PC-9 (cell line): ENCODE results near the gene CCDC107. TPM values are rescaled to one million over a fixed set of nuclear protein-coding genes. Genes with fewer than 3 reads are reported as not detected.
"Not testable (repeated sequence)": the region's sequence is repeated elsewhere in the genome, so short reads cannot be mapped to it uniquely, and the experiment has no call there.

ENCODE experiments used
- BruUV-seq: library from RNA; stranded (reverse); fragments of 400-500 nt; replicated peaks from 2 replicates; lab custom pipeline; 2021; lab: Mats Ljungman, UMichigan
- CTCF ChIA-PET: fragments of 300-600 bp; sonication (Branson Sonifier 250); formaldehyde crosslinking; loops from one replicate; lab custom pipeline; 2022; ENCODE audit warnings: antibody characterized with exemption; lab: Charles Lee
- POLR2A ChIA-PET: fragments of 300-600 bp; sonication (Branson Sonifier 250); formaldehyde crosslinking; loops from one replicate; lab custom pipeline; 2022; ENCODE audit warnings: antibody characterized with exemption; ENCODE audit not compliant: unreplicated experiment; lab: Charles Lee
- DNase-seq, 2 experiments: peaks; one replicate each; pipeline versions ENCODE4 v3.0.0 to v3.0.0-alpha.2; 2015 to 2022; ENCODE audit warnings: mixed read lengths in 1 of 2
- H2AFZ ChIP-seq: fragments of 200-600 bp; sonication (generic); 2 replicates; pipeline ENCODE4 v1.8.1; 2017; ENCODE audit warnings: antibody characterized with exemption
- H3F3A ChIP-seq: fragments of 200-600 bp; sonication (generic); 2 replicates; pipeline ENCODE4 v1.8.1; 2017; ENCODE audit warnings: antibody characterized with exemption, mild to moderate bottlenecking, low read depth; ENCODE audit not compliant: insufficient read depth
- H3K27ac ChIP-seq: fragments of 200-600 bp; sonication (generic); 2 replicates; pipeline ENCODE4 v1.6.1; 2016; ENCODE audit warnings: mixed run types
- H3K27me3 ChIP-seq: fragments of 200-600 bp; sonication (generic); 2 replicates; pipeline ENCODE4 v1.6.1; 2016; ENCODE audit warnings: low read depth, mixed run types; ENCODE audit not compliant: insufficient read depth
- H3K36me3 ChIP-seq: fragments of 200-600 bp; sonication (generic); 2 replicates; pipeline ENCODE4 v1.6.1; 2016; ENCODE audit warnings: low read depth, mixed run types
- H3K4me1 ChIP-seq: fragments of 200-600 bp; sonication (generic); replicated peaks from 2 replicates; pipeline ENCODE4 v1.6.1; 2016; ENCODE audit warnings: mixed run types; ENCODE audit not compliant: insufficient read depth
- H3K4me2 ChIP-seq: fragments of 200-600 bp; sonication (generic); 2 replicates; pipeline ENCODE4 v1.6.1; 2017; ENCODE audit warnings: mixed run types
- H3K4me3 ChIP-seq: fragments of 200-600 bp; sonication (generic); 2 replicates; pipeline ENCODE4 v1.6.1; 2016; ENCODE audit warnings: mixed run types
- H3K79me2 ChIP-seq: fragments of 200-600 bp; sonication (generic); 2 replicates; pipeline ENCODE4 v1.6.1; 2017; ENCODE audit warnings: low read depth, mixed run types
- H3K9me2 ChIP-seq: fragments of 200-600 bp; sonication (generic); 2 replicates; pipeline ENCODE4 v1.8.1; 2017; ENCODE audit warnings: mild to moderate bottlenecking; ENCODE audit not compliant: insufficient read depth
- H3K9me3 ChIP-seq: fragments of 200-600 bp; sonication (generic); 2 replicates; pipeline ENCODE4 v1.8.1; 2016; ENCODE audit warnings: low read depth; ENCODE audit not compliant: insufficient read depth
- H4K20me1 ChIP-seq: fragments of 200-600 bp; sonication (generic); 2 replicates; pipeline ENCODE4 v1.8.1; 2017; ENCODE audit not compliant: insufficient read depth
- EZH2 ChIP-seq: fragments of 200-600 bp; sonication (generic); IDR thresholded peaks from 2 replicates; pipeline ENCODE4 v1.8.0; 2017; ENCODE audit warnings: antibody characterized with exemption, low read depth
- intact Hi-C: fragments of 100-400 bp; cut with micrococcal nuclease; formaldehyde crosslinking; loops from one replicate; pipeline ENCODE4 v1.10.0; 2022; ENCODE audit not compliant: unreplicated experiment
- total RNA-seq: library from RNA; stranded (reverse); gene quantifications from 2 replicates; pipeline ENCODE4 v1.2.3, GENCODE V29; 2021
- TF ChIP-seq, protein P1 (sequence below): fragments of 200-600 bp; sonication (generic); conservative IDR thresholded peaks from 2 replicates; pipeline ENCODE4 v1.6.1; 2017; ENCODE audit warnings: mixed run types, antibody characterized with exemption, mild to moderate bottlenecking, moderate library complexity

Gene CCDC107
- total RNA-seq, 1 experiment from 2014 or later, result 6.9 TPM

DNA sequence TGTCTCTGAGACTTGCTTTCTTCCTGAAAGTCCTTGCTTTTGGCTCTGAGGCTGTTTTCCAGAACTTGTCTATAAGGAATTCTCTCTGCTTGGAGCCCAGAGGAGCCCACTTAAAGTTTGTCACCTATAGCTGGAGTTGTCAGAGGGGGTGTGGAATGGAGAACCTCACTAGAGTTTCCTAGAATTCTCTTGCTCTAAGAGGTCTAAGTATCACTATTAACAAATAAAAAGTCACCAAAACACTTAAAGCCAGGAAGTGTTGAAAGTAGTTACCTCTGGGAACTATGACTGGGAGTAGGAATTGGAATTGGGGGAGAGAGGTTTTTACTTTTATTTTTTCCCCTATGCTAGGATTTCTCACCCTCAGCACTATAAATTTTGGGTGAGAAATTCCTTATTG lies 22.4 kb upstream of the CCDC107 start:
- Histone ChIP-seq H4K20me1 (no peaks in the 10 kb centered on the region), H3K4me2 (no peak overlapping the region), H3K4me1 (no peaks in the 10 kb centered on the region), H3K79me2 (no peaks in the 10 kb centered on the region), H3F3A (no peaks in the 10 kb centered on the region), H2AFZ (no peak overlapping the region), H3K27ac (no peak overlapping the region), H3K4me3 (no peak overlapping the region), H3K9me2 (no peaks in the 10 kb centered on the region), H3K36me3 (no peaks in the 10 kb centered on the region), H3K27me3 (no peaks in the 10 kb centered on the region), H3K9me3 (no peaks in the 10 kb centered on the region)
- ChIA-PET POLR2A (no interaction called here), CTCF (no interaction called here)
- BruUV-seq, result no TSS peak
- DNase-seq, result no peak
- intact Hi-C loops, result no loop called here
- TF ChIP-seq EZH2, result no peak
- TF ChIP-seq, protein P1, sequence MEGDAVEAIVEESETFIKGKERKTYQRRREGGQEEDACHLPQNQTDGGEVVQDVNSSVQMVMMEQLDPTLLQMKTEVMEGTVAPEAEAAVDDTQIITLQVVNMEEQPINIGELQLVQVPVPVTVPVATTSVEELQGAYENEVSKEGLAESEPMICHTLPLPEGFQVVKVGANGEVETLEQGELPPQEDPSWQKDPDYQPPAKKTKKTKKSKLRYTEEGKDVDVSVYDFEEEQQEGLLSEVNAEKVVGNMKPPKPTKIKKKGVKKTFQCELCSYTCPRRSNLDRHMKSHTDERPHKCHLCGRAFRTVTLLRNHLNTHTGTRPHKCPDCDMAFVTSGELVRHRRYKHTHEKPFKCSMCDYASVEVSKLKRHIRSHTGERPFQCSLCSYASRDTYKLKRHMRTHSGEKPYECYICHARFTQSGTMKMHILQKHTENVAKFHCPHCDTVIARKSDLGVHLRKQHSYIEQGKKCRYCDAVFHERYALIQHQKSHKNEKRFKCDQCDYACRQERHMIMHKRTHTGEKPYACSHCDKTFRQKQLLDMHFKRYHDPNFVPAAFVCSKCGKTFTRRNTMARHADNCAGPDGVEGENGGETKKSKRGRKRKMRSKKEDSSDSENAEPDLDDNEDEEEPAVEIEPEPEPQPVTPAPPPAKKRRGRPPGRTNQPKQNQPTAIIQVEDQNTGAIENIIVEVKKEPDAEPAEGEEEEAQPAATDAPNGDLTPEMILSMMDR, result no peak

GRCh38 chr9:35636135-35636876 lies 21.8 kb upstream of the CCDC107 start:
- Histone ChIP-seq H3K27me3 (no peaks in the 10 kb centered on the region), H2AFZ (no peak overlapping the region), H3K4me3 (no peak overlapping the region), H3F3A (no peaks in the 10 kb centered on the region), H3K9me2 (no peaks in the 10 kb centered on the region), H3K27ac (no peak overlapping the region), H4K20me1 (no peaks in the 10 kb centered on the region), H3K4me1 (no peaks in the 10 kb centered on the region), H3K36me3 (no peaks in the 10 kb centered on the region), H3K4me2 (no peak overlapping the region), H3K9me3 (no peaks in the 10 kb centered on the region), H3K79me2 (no peaks in the 10 kb centered on the region)
- POLR2A ChIA-PET, result no interaction called here
- DNase-seq, result no peak
- no peak for TF ChIP-seq EZH2
- TF ChIP-seq, protein P1, result no peak
- intact Hi-C loops, result no loop called here
- BruUV-seq, result no TSS peak
- CTCF ChIA-PET, result no interaction called here

DNA sequence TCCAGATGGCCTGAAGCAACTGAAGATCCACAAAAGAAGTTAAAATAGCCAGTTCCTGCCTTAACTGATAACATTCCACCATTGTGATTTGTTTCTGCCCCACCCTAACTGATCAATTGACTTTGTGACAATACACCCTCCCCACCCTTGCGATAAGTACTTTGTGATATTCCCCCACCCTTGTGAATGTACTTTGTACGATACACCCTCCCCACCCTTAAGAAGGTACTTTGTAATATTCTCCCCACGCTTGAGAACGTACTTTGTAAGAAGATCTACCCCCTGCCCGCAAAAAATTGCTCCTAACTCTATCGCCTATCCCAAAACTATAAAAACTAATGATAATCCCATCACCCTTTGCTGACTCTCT lies 21.2 kb upstream of the CCDC107 start:
- BruUV-seq, H3K9me2 ChIP-seq, H3K79me2 ChIP-seq, H3F3A ChIP-seq, DNase-seq, CTCF ChIA-PET, H3K4me3 ChIP-seq, intact Hi-C loops, POLR2A ChIA-PET, H3K27me3 ChIP-seq, H2AFZ ChIP-seq, H4K20me1 ChIP-seq, H3K36me3 ChIP-seq, H3K4me2 ChIP-seq, H3K9me3 ChIP-seq, H3K27ac ChIP-seq, H3K4me1 ChIP-seq: not testable (repeated sequence)

DNA sequence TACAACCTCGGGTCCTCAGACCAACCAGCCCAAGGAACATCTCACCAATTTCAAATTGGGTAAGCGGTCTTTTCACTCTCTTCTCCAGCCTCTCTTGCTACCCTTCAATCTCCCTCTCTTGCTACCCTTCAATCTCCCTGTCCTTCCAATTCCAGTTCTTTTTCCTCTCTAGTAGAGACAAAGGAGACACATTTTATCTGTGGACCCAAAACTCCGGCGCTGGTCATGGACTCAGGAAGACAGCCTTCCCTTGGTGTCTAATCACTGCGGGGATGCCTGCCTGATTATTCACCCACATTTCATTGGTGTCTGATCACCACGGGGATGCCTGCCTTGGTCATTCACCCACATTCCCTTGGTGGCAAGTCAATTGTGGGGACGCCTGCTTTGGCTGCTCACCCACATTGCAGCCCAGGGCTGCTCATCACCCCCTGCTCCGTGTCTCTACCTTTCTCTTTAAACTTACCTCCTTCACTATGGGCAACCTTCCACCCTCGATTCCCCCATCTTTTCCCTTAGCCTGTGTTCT lies 20.6 kb upstream of the CCDC107 start:
- H4K20me1 ChIP-seq, H3F3A ChIP-seq, H3K27ac ChIP-seq, POLR2A ChIA-PET, H3K4me1 ChIP-seq, CTCF ChIA-PET, H3K79me2 ChIP-seq, H2AFZ ChIP-seq, H3K27me3 ChIP-seq, H3K9me2 ChIP-seq, H3K9me3 ChIP-seq, intact Hi-C loops, H3K36me3 ChIP-seq, H3K4me3 ChIP-seq, DNase-seq, BruUV-seq, H3K4me2 ChIP-seq: not testable (repeated sequence)

GRCh38 chr9:35638751-35639150 lies 19.3 kb upstream of the CCDC107 start:
- H3K4me2 ChIP-seq, H3K79me2 ChIP-seq, H3F3A ChIP-seq, BruUV-seq, intact Hi-C loops, H3K27me3 ChIP-seq, H3K4me1 ChIP-seq, CTCF ChIA-PET, H3K27ac ChIP-seq, H3K9me2 ChIP-seq, DNase-seq, H3K9me3 ChIP-seq, H3K36me3 ChIP-seq, H3K4me3 ChIP-seq, POLR2A ChIA-PET, H2AFZ ChIP-seq, H4K20me1 ChIP-seq: not testable (repeated sequence)

DNA sequence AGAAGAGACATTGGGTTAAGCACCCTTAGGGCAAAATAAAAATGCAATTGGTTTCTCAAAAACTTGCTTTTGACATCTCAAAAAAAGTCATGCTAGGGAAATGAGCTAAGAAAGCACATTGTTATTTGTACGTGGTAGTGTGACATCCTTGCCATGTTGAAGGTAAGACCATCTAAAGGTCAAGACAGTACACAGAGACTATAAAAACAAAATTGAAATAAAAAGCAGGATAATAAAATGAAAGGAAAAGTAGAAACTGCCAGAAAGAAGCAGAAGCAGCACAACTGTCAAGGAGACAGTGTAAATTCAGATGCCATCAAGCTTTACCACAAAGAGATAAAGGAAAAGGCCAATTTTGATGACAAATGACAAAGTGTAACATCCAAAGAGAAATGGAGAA lies 18.9 kb upstream of the CCDC107 start:
- H3K79me2 ChIP-seq, H3K9me2 ChIP-seq, DNase-seq, H2AFZ ChIP-seq, BruUV-seq, H3K4me2 ChIP-seq, intact Hi-C loops, H3F3A ChIP-seq, H3K4me3 ChIP-seq, H3K4me1 ChIP-seq, H3K27ac ChIP-seq, POLR2A ChIA-PET, H3K9me3 ChIP-seq, CTCF ChIA-PET, H3K36me3 ChIP-seq, H4K20me1 ChIP-seq, H3K27me3 ChIP-seq: not testable (repeated sequence)
